CD14-positive monocyte (primary cell): Measurements from ENCODE around the gene CLDN3. TPM values are rescaled to one million over a fixed set of nuclear protein-coding genes. Genes with fewer than 3 reads are reported as not detected.
"Not testable (repeated sequence)": the region's sequence is repeated elsewhere in the genome, so short reads cannot be mapped to it uniquely, and the experiment has no call there.

ENCODE experiments used
- DNase-seq, 3 donors: peaks; one replicate each; pipeline ENCODE4 v3.0.0-alpha.2; 2011 to 2022
- H2AFZ ChIP-seq: 2 replicates; pipeline ENCODE4 v1.6.0; 2012; ENCODE audit warnings: mild to moderate bottlenecking, low read depth, low read length, inconsistent platforms; ENCODE audit not compliant: insufficient read depth, poor library complexity, severe bottlenecking
- H3K27ac ChIP-seq, 2 donors: 1 replicate in 1 of 2; 2 replicates in 1 of 2; pipeline ENCODE4 v1.5.1; 2012 to 2013; ENCODE audit warnings: low read length in 2 of 2, control low read depth in 1 of 2, inconsistent platforms in 1 of 2, low read depth in 1 of 2, mild to moderate bottlenecking in 1 of 2
- H3K27me3 ChIP-seq, 2 donors: one replicate each; pipeline versions ENCODE4 v1.6.0 to v1.6.1; 2011 to 2013; ENCODE audit warnings: low read length in 2 of 2; ENCODE audit not compliant: control insufficient read depth in 2 of 2, insufficient read depth in 2 of 2
- H3K36me3 ChIP-seq, 2 donors: replicated peaks in 1 of 2; 1 replicate in 1 of 2; 2 replicates in 1 of 2; pipeline versions ENCODE4 v1.5.1 to v1.6.1; 2012 to 2013; ENCODE audit warnings: low read length in 2 of 2, control low read depth in 1 of 2, inconsistent platforms in 1 of 2, mild to moderate bottlenecking in 1 of 2; ENCODE audit not compliant: insufficient read depth in 2 of 2, control insufficient read depth in 1 of 2
- H3K4me1 ChIP-seq, 2 donors: 1 replicate in 1 of 2; 2 replicates in 1 of 2; pipeline versions ENCODE4 v1.5.1 to v1.6.1; 2012 to 2013; ENCODE audit warnings: low read length in 2 of 2, control low read depth in 1 of 2, inconsistent platforms in 1 of 2, mild to moderate bottlenecking in 1 of 2, moderate library complexity in 1 of 2; ENCODE audit not compliant: insufficient read depth in 2 of 2, control insufficient read depth in 1 of 2
- H3K4me2 ChIP-seq: replicated peaks from 2 replicates; pipeline ENCODE3; 2012; ENCODE audit warnings: low read length, moderate library complexity, mild to moderate bottlenecking; ENCODE audit not compliant: poor library complexity, severe bottlenecking; ENCODE audit errors: extremely low read depth
- H3K4me3 ChIP-seq, 3 experiments: fragments of 200-600 bp in 1 of 3; sonication (generic) in 1 of 3; replicated peaks in 1 of 3; 1 replicate in 2 of 3; 2 replicates in 1 of 3; pipeline ENCODE4 v1.5.1; 2011 to 2013; ENCODE audit warnings: low read length in 3 of 3, mild to moderate bottlenecking in 3 of 3, control low read depth in 2 of 3, low read depth in 2 of 3, inconsistent platforms in 1 of 3, moderate library complexity in 1 of 3
- H3K79me2 ChIP-seq: 2 replicates; pipeline ENCODE4 v1.6.0; 2012; ENCODE audit warnings: mild to moderate bottlenecking, control low read depth, inconsistent platforms, low read length, moderate library complexity; ENCODE audit not compliant: insufficient read depth
- H3K9ac ChIP-seq: 2 replicates; pipeline ENCODE4 v1.6.0; 2017; ENCODE audit warnings: low read length, mild to moderate bottlenecking; ENCODE audit not compliant: insufficient read depth, poor library complexity, severe bottlenecking
- H3K9me3 ChIP-seq, 2 donors: replicated peaks in 1 of 2; 1 replicate in 1 of 2; 2 replicates in 1 of 2; pipeline versions ENCODE4 v1.5.1 to v1.6.1; 2012 to 2013; ENCODE audit warnings: low read length in 2 of 2, control low read depth in 1 of 2; ENCODE audit not compliant: control insufficient read depth in 1 of 2, insufficient read depth in 1 of 2
- H4K20me1 ChIP-seq: 2 replicates; pipeline ENCODE4 v1.6.0; 2012; ENCODE audit warnings: mild to moderate bottlenecking, low read length, control low read depth, moderate library complexity; ENCODE audit not compliant: insufficient read depth
- H3K27ac Mint-ChIP-seq, 7 donors: one replicate each; pipeline ENCODE4 v1.8.0; 2020; ENCODE audit warnings: mild to moderate bottlenecking in 7 of 7, mixed read lengths in 7 of 7, moderate library complexity in 6 of 7, inconsistent platforms in 2 of 7
- H3K27me3 Mint-ChIP-seq, 3 donors: one replicate each; pipeline ENCODE4 v1.8.0; 2021 to 2022; ENCODE audit warnings: low read depth in 3 of 3, mild to moderate bottlenecking in 3 of 3, mixed read lengths in 3 of 3, moderate library complexity in 3 of 3, inconsistent platforms in 1 of 3
- H3K36me3 Mint-ChIP-seq, 2 donors: one replicate each; pipeline ENCODE4 v1.8.0; 2020; ENCODE audit warnings: mixed read lengths in 2 of 2, inconsistent platforms in 1 of 2, mild to moderate bottlenecking in 1 of 2
- H3K4me1 Mint-ChIP-seq: one replicate; pipeline ENCODE4 v1.8.0; 2020; ENCODE audit warnings: mild to moderate bottlenecking, mixed read lengths
- H3K4me3 Mint-ChIP-seq, 2 donors: one replicate each; pipeline ENCODE4 v1.8.0; 2020; ENCODE audit warnings: mild to moderate bottlenecking in 2 of 2, mixed read lengths in 2 of 2, moderate library complexity in 1 of 2
- H3K9me3 Mint-ChIP-seq, 7 donors: one replicate each; pipeline ENCODE4 v1.8.0; 2020 to 2022; ENCODE audit warnings: mixed read lengths in 7 of 7, mild to moderate bottlenecking in 6 of 7, moderate library complexity in 6 of 7, inconsistent platforms in 2 of 7
- WGBS: methylation state at CpG from one replicate; pipeline ENCODE4 v1.1.5; 2013; ENCODE audit warnings: missing lambda C conversion rate; ENCODE audit not compliant: insufficient coverage; 5-methylcytosine and 5-hydroxymethylcytosine counted together
- intact Hi-C, 2 donors: fragments of 100-400 bp; cut with micrococcal nuclease; formaldehyde crosslinking; loops; one replicate each; pipeline versions ENCODE4 v1.15.0 to v1.15.1; 2023
- polyA plus RNA-seq, 3 donors: library from polyadenylated mRNA; depleted of rRNA in 1 of 3; unstranded in 2 of 3; stranded (reverse) in 1 of 3; fragments of 300-500 nt in 2 of 3; fragments of >200 nt in 1 of 3; fragmentation: Illumina TruSeq in 2 of 3; gene quantifications; 1 replicate in 2 of 3; 2 replicates in 1 of 3; pipeline ENCODE4 v1.2.3, GENCODE V29; 2012 to 2021
- TF ChIP-seq, protein P1 (sequence below): fragments of 200-600 bp; IDR thresholded peaks from one replicate; pipeline ENCODE4 v1.8.0; 2022; ENCODE audit warnings: antibody characterized with exemption, mild to moderate bottlenecking

Gene CLDN3
- polyA plus RNA-seq, 3 donors, result not detected

- Mint-ChIP-seq H3K36me3 (peaks cover 4 to 5% of the 10 kb centered on the region in 2 donors), H3K4me1 (peaks cover 16% of the 10 kb centered on the region), H3K27me3 (peaks cover 54 to 65% (median 60%) of the 10 kb centered on the region in 3 donors), H3K4me3 (peak overlapping the region in 1 of 2 donors; percentile 55), H3K9me3 (peaks cover 0 to 17% (median 11%) of the 10 kb centered on the region in 7 donors), H3K27ac (no peak overlapping the region)
- peaks cover 17 to 76% of the 10 kb centered on the region in 2 donors for H3K27me3 ChIP-seq
- H3K36me3 ChIP-seq, result no peaks in the 10 kb centered on the region
- H3K79me2 ChIP-seq, result no peaks in the 10 kb centered on the region
- H3K4me2 ChIP-seq, result no peak overlapping the region
- H3K4me1 ChIP-seq, result peaks cover 15 to 22% of the 10 kb centered on the region in 2 donors
- 50% methylated on average over 1 of the region's 6 CpGs for WGBS
- H2AFZ ChIP-seq, result no peak overlapping the region
- no peak for DNase-seq
- H3K9ac ChIP-seq, result no peak overlapping the region
- intact Hi-C loops, result loop anchor here in 1 of 2 donors (5.0 kb wide), 1 partner anchor 55 kb away; the partner anchor contains the start of gene VPS37D
- no peak overlapping the region for H3K4me3 ChIP-seq
- no peak overlapping the region for H3K27ac ChIP-seq
- H3K9me3 ChIP-seq, result no peaks in the 10 kb centered on the region
- H4K20me1 ChIP-seq, result no peaks in the 10 kb centered on the region
- TF ChIP-seq, protein P1, sequence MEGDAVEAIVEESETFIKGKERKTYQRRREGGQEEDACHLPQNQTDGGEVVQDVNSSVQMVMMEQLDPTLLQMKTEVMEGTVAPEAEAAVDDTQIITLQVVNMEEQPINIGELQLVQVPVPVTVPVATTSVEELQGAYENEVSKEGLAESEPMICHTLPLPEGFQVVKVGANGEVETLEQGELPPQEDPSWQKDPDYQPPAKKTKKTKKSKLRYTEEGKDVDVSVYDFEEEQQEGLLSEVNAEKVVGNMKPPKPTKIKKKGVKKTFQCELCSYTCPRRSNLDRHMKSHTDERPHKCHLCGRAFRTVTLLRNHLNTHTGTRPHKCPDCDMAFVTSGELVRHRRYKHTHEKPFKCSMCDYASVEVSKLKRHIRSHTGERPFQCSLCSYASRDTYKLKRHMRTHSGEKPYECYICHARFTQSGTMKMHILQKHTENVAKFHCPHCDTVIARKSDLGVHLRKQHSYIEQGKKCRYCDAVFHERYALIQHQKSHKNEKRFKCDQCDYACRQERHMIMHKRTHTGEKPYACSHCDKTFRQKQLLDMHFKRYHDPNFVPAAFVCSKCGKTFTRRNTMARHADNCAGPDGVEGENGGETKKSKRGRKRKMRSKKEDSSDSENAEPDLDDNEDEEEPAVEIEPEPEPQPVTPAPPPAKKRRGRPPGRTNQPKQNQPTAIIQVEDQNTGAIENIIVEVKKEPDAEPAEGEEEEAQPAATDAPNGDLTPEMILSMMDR, result no peak
Measured at GRCh38 chr7:73722785-73723184, 47.3 kb downstream of the CLDN3 start.

DNA sequence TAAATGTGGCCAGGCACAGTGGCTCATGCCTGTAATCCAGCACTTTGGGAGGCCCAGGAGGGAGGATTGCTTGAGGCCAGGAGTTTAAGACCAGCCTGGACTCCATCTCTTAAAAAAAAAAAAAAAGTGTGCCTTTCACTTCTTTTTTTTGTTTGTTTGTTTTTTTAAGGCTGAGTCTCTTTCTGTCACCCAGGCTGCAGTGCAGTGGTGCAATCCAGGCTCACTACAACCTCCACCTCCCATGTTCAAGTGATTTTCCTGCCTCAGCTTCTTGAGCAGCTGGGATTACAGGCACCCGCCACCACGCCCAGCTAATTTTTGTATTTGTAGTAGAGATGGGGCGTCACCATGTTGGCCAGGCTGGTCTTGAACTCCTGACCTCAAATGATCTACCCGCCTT is 47.9 kb downstream of the CLDN3 start:
- not testable (repeated sequence) for H2AFZ ChIP-seq, H3K9me3 ChIP-seq, H3K79me2 ChIP-seq, H3K27ac ChIP-seq, DNase-seq, H3K36me3 Mint-ChIP-seq, H3K4me2 ChIP-seq, H3K36me3 ChIP-seq, H3K9ac ChIP-seq, H4K20me1 ChIP-seq, H3K4me3 ChIP-seq
- intact Hi-C loops, result loop anchor here in 1 of 2 donors (5.0 kb wide), 1 partner anchor 55 kb away; the partner anchor contains the start of gene VPS37D
- peaks cover 21 to 28% of the 10 kb centered on the region in 2 donors for H3K4me1 ChIP-seq
- Mint-ChIP-seq H3K9me3 (peaks cover 0 to 19% (median 11%) of the 10 kb centered on the region in 7 donors), H3K4me1 (peaks cover 22% of the 10 kb centered on the region), H3K27me3 (peaks cover 52 to 66% (median 61%) of the 10 kb centered on the region in 3 donors), H3K27ac (peak overlapping the region in 1 of 7 donors; percentile 58), H3K4me3 (peak overlapping the region in 1 of 2 donors; percentile 92)
- H3K27me3 ChIP-seq, result peaks cover 19 to 79% of the 10 kb centered on the region in 2 donors
- WGBS, result 90% methylated on average over 2 of the region's 4 CpGs
